GM12878 (cell line): ENCODE data around the gene RMC1. TPM values are rescaled to one million over a fixed set of nuclear protein-coding genes. Genes with fewer than 3 reads are reported as not detected.

Experiments
- ATAC-seq: fragments of 200-7000 bp; cut with Tn5 transposase; 3 replicates; pipeline ENCODE4 v1.9.1; 2020; ENCODE audit warnings: mild to moderate bottlenecking, moderate library complexity
- BruUV-seq: library from RNA; stranded (reverse); fragments of 400-500 nt; replicated peaks from 2 replicates; lab custom pipeline; 2021; lab: Mats Ljungman, UMichigan
- CTCF ChIA-PET: fragments of 300-600 bp; sonication (Branson Sonifier 250); formaldehyde crosslinking; extraction: SDS; loops from one replicate; lab custom pipeline; 2021; ENCODE audit warnings: inconsistent platforms; lab: Yijun Ruan, JAX
- POLR2A ChIA-PET: fragments of 350-600 bp; formaldehyde crosslinking; extraction: SDS; loops from one replicate; lab custom pipeline; 2021; ENCODE audit warnings: inconsistent platforms; lab: Charles Lee
- RAD21 ChIA-PET: fragments of 300-600 bp; sonication (Branson Sonifier 250); formaldehyde crosslinking; loops from one replicate; lab custom pipeline; 2023; ENCODE audit warnings: antibody characterized with exemption; ENCODE audit not compliant: unreplicated experiment; lab: Charles Lee
- SMC1A ChIA-PET: fragments of 300-600 bp; sonication (Branson Sonifier 250); formaldehyde crosslinking; loops from one replicate; lab custom pipeline; 2023; ENCODE audit not compliant: unreplicated experiment, uncharacterized antibody; lab: Charles Lee
- DNase-seq: peaks from one replicate; pipeline ENCODE4 v3.0.0-alpha.2; 2011; ENCODE audit warnings: low read depth, low spot score
- FAIRE-seq: peaks from 3 replicates; lab custom pipeline; 2011; peaks lifted over from hg19 to GRCh38; lab: Jason Lieb, UNC
- H2AFZ ChIP-seq: 2 replicates; pipeline ENCODE4 v1.6.0; 2011; ENCODE audit warnings: low read depth, low read length, control low read depth; ENCODE audit not compliant: control insufficient read depth
- H3K27ac ChIP-seq: 2 replicates; pipeline ENCODE4 v1.5.1; 2011; ENCODE audit warnings: control low read depth; ENCODE audit not compliant: control insufficient read depth, insufficient read depth
- H3K27me3 ChIP-seq, 2 experiments: replicated peaks in 1 of 2; 2 replicates each; pipeline versions ENCODE4 v1.6.0 to v1.6.1; 2011; ENCODE audit warnings: low read length in 1 of 2; ENCODE audit not compliant: control insufficient read depth in 2 of 2, insufficient read depth in 2 of 2
- H3K36me3 ChIP-seq, 2 experiments: 2 replicates each; pipeline ENCODE4 v1.5.1; 2011; ENCODE audit warnings: low read length in 1 of 2; ENCODE audit not compliant: control insufficient read depth in 2 of 2, insufficient read depth in 2 of 2
- H3K4me1 ChIP-seq: 2 replicates; pipeline ENCODE4 v1.6.1; 2011; ENCODE audit warnings: mild to moderate bottlenecking, low read length, moderate library complexity, mixed read lengths; ENCODE audit not compliant: control insufficient read depth, insufficient read depth
- H3K4me2 ChIP-seq: 2 replicates; pipeline ENCODE4 v1.6.0; 2011; ENCODE audit warnings: control low read depth; ENCODE audit not compliant: control insufficient read depth, insufficient read depth
- H3K4me3 ChIP-seq: fragments of 200-600 bp; sonication (generic); 2 replicates; pipeline ENCODE4 v1.5.1; 2016
- H3K79me2 ChIP-seq: 2 replicates; pipeline ENCODE4 v1.6.0; 2011; ENCODE audit warnings: low read length; ENCODE audit not compliant: control insufficient read depth, insufficient read depth
- H3K9ac ChIP-seq: 2 replicates; pipeline ENCODE4 v1.8.0; 2011; ENCODE audit warnings: low read length, control low read depth, mixed read lengths; ENCODE audit not compliant: control insufficient read depth, insufficient read depth
- H3K9me3 ChIP-seq: replicated peaks from 3 replicates; pipeline ENCODE4 v1.5.1; 2011; ENCODE audit warnings: mild to moderate bottlenecking, low read length; ENCODE audit not compliant: control insufficient read depth, insufficient read depth
- H4K20me1 ChIP-seq: 2 replicates; pipeline ENCODE4 v1.6.0; 2011; ENCODE audit not compliant: control insufficient read depth, insufficient read depth
- EED ChIP-seq: sonication (generic); IDR thresholded peaks from 2 replicates; pipeline ENCODE4 v1.6.1; 2016; ENCODE audit warnings: antibody characterized with exemption, low read depth
- FOXM1 ChIP-seq: IDR thresholded peaks from 2 replicates; pipeline ENCODE4 v1.6.1; 2012; ENCODE audit warnings: low read depth, mild to moderate bottlenecking, inconsistent platforms, low read length, moderate library complexity
- JUND ChIP-seq: IDR thresholded peaks from 2 replicates; pipeline ENCODE4 v1.6.1; 2012; ENCODE audit warnings: low read depth, mild to moderate bottlenecking, low read length, improper control_type of control experiment, moderate library complexity
- MEF2A ChIP-seq: IDR thresholded peaks from 2 replicates; pipeline ENCODE4 v1.6.1; 2011; ENCODE audit warnings: low read depth, mild to moderate bottlenecking, low read length, moderate library complexity; ENCODE audit not compliant: insufficient read depth
- POLR2A ChIP-seq: IDR thresholded peaks from 2 replicates; pipeline ENCODE4 v1.6.1; 2011; ENCODE audit warnings: low read depth, mild to moderate bottlenecking, low read length
- ZNF622 ChIP-seq: fragments of 450-650 bp; IDR thresholded peaks from 2 replicates; pipeline ENCODE4 v1.6.1; 2017; ENCODE audit warnings: mild to moderate bottlenecking, inconsistent platforms
- WGBS: methylation state at CpG from one replicate; pipeline ENCODE4 v1.1.6; 2016; ENCODE audit warnings: low lambda C conversion rate; ENCODE audit not compliant: insufficient replicate concordance, insufficient coverage; ENCODE audit errors: missing lambda C conversion rate; 5-methylcytosine and 5-hydroxymethylcytosine counted together
- in situ Hi-C: fragments of 300-500 bp; cut with MboI; formaldehyde crosslinking; loops from 9 replicates; pipeline ENCODE4 v1.14.3; 2018; ENCODE audit warnings: mixed read lengths
- intact Hi-C: fragments of 100-400 bp; cut with micrococcal nuclease; formaldehyde crosslinking; loops from one replicate; pipeline ENCODE4 v1.14.2; 2022; ENCODE audit not compliant: unreplicated experiment
- polyA plus RNA-seq, 11 experiments: library from polyadenylated mRNA; depleted of rRNA in 4 of 11; unstranded in 6 of 11; stranded (reverse) in 5 of 11; fragments of >200 nt; fragmentation: Nextera tagmentation in 4 of 11; fragmentation: Illumina TruSeq in 1 of 11; extraction: Ambion mirVana in 4 of 11; extraction: Trizol in 1 of 11; gene quantifications; 1 replicate in 1 of 11; 2 replicates in 10 of 11; pipeline versions ENCODE4 v1.2.1 to v1.2.3, GENCODE V29; 2011 to 2016; ENCODE audit warnings: inconsistent platforms in 2 of 11, missing spikeins in 2 of 11, low read depth in 1 of 11
- total RNA-seq, 4 experiments: library from RNA; depleted of rRNA in 3 of 4; stranded (reverse); fragments of >200 nt in 3 of 4; fragmentation: Illumina TruSeq in 1 of 4; extraction: Trizol in 1 of 4; gene quantifications; 2 replicates each; pipeline versions ENCODE4 v1.2.1 to v1.2.3, GENCODE V29; 2013 to 2021
- TF ChIP-seq, protein P1 (sequence below): fragments of 450-650 bp; IDR thresholded peaks from 2 replicates; pipeline ENCODE4 v1.6.1; 2018; ENCODE audit warnings: borderline replicate concordance, mild to moderate bottlenecking; ENCODE audit not compliant: partially characterized antibody

Gene RMC1
- total and polyA plus RNA-seq, 10 of the 15 experiments (the other 5 are each of a cell fraction or from before 2014, with no cell fraction given): 8.4 to 57.6 (median 42.5) TPM

DNA sequence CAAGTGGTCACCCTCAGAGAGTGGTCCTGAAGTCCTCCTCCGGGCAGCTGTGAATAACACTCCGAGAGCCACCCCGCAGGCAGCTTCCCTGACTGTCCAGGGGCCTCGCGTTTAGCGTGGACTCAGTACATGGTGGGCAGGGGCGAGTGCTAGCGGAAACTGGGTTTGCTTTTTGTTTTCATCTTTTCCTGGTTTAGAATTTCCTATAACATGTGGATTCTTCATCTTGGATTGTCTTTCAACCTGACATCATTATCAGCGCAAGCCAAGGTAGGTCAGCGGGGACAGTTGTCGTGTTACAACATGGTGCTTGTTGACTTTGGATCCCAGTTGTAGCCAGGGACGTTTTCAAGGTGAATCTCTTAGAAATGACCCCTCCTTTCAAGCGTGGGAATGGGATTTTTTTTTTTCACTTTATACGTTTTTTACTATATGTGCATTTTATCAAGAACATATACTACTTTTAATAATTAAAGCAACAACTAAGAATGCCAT is 20.9 kb downstream of the RMC1 start:
- H3K4me2 ChIP-seq: 0 out of 2 replicates have a peak overlapping the region, but pooled peaks have one; percentile 25
- no peak overlapping the region for H3K4me3 ChIP-seq
- H3K27me3 ChIP-seq: no peaks in the 10 kb centered on the region
- H3K79me2 ChIP-seq: no peaks in the 10 kb centered on the region
- H4K20me1 ChIP-seq: no peaks in the 10 kb centered on the region
- DNase-seq (no peak), ATAC-seq (no peak; the same call in 2 of the 3 replicates)
- H3K9me3 ChIP-seq: no peaks in the 10 kb centered on the region
- RAD21 ChIA-PET: no interaction called here
- H2AFZ ChIP-seq: no peak overlapping the region
- SMC1A ChIA-PET: interaction anchor here (0.8 to 2.2 kb wide), 4 partner anchors 8 to 71 kb away, joined by 3 to 6 read pairs (median 4); partner anchors contain the start of gene RIOK3
- H3K9ac ChIP-seq: no peak overlapping the region
- H3K27ac ChIP-seq: peak overlapping the region; percentile 48
- BruUV-seq: no TSS peak
- 98% methylated on average over 14 of the region's 14 CpGs for WGBS
- in situ Hi-C loops: no loop called here
- peaks cover 16% of the 10 kb centered on the region for H3K4me1 ChIP-seq
- TF ChIP-seq POLR2A (0 out of 2 replicates have a peak, but pooled peaks have one; percentile 30), EED (no peak)
- TF ChIP-seq, all 136 proteins: peak for 1
- H3K36me3 ChIP-seq: peaks cover 34 to 61% of the 10 kb centered on the region in 2 experiments
- intact Hi-C loops: no loop called here
- POLR2A ChIA-PET: no interaction called here
- FAIRE-seq: no peak
- CTCF ChIA-PET: interaction anchor here (0.7 to 1.1 kb wide), 2 partner anchors 28 to 179 kb away, joined by 4 to 5 read pairs; no protein-coding TSS in a partner anchor

DNA sequence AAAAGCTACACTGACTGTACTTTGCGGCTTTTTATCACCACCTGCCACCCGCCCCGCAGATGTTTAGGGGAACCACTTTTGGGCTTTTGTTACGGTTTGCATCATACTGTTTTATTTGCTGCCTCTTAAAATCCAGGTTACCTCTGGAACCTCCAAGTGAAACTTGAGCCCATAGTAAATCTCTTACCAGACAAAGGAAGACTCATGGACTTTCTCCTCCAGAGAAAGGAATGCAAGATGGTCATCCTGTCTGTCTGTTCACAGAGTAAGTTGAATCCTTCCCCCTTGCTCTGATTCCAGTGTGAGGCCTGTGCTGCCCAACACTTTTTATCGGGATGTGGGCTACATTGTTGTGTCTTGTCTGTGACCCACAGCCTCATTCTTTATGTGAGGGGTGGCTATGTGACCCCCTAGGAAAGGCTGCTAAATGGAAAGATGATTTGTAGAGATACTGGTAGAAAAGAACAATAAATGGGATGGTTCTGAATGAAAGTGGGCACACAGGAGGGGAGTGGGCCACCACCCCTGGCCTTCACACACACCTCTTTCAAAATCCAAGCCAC is 23.3 kb downstream of the RMC1 start:
- Histone ChIP-seq H3K27ac (no peak overlapping the region), H4K20me1 (no peaks in the 10 kb centered on the region), H3K4me1 (peaks cover 16% of the 10 kb centered on the region), H3K4me2 (no peak overlapping the region), H3K36me3 (peaks cover 37 to 61% of the 10 kb centered on the region in 2 experiments), H3K9me3 (no peaks in the 10 kb centered on the region), H3K79me2 (no peaks in the 10 kb centered on the region), H3K4me3 (no peak overlapping the region), H2AFZ (no peak overlapping the region), H3K27me3 (no peaks in the 10 kb centered on the region), H3K9ac (no peak overlapping the region)
- BruUV-seq: no TSS peak
- WGBS: 100% methylated on average over 5 of the region's 5 CpGs
- DNase-seq: no peak
- ChIA-PET POLR2A (no interaction called here), CTCF (interaction anchor here (1.3 to 3.5 kb wide), 2 partner anchors 10 to 176 kb away, joined by 3 to 15 read pairs; no protein-coding TSS in a partner anchor), SMC1A (interaction anchor here (0.7 kb wide), 1 partner anchor 25 kb away, joined by 3 read pairs; no protein-coding TSS in a partner anchor), RAD21 (no interaction called here)
- TF ChIP-seq, protein P1, sequence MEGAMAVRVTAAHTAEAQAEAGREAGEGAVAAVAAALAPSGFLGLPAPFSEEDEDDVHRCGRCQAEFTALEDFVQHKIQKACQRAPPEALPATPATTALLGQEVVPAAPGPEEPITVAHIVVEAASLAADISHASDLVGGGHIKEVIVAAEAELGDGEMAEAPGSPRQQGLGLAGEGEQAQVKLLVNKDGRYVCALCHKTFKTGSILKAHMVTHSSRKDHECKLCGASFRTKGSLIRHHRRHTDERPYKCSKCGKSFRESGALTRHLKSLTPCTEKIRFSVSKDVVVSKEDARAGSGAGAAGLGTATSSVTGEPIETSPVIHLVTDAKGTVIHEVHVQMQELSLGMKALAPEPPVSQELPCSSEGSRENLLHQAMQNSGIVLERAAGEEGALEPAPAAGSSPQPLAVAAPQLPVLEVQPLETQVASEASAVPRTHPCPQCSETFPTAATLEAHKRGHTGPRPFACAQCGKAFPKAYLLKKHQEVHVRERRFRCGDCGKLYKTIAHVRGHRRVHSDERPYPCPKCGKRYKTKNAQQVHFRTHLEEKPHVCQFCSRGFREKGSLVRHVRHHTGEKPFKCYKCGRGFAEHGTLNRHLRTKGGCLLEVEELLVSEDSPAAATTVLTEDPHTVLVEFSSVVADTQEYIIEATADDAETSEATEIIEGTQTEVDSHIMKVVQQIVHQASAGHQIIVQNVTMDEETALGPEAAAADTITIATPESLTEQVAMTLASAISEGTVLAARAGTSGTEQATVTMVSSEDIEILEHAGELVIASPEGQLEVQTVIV: no peak
- TF ChIP-seq ZNF622 (no peak), MEF2A (no peak), FOXM1 (no peak), JUND (no peak)
- FAIRE-seq: no peak
- in situ Hi-C loops: no loop called here
- intact Hi-C loops: no loop called here
- ATAC-seq: no peak
